CD4-positive, alpha-beta T cell (primary cell): ENCODE measurements around the gene MAP4K2. TPM values are rescaled to one million over a fixed set of nuclear protein-coding genes. Genes with fewer than 3 reads are reported as not detected.

Source experiments
- ATAC-seq: fragments of 200-7000 bp; cut with Tn5 transposase; one replicate; pipeline ENCODE4 v1.10.0; 2022; ENCODE audit warnings: mild to moderate bottlenecking; ENCODE audit not compliant: poor library complexity
- CTCF ChIA-PET: fragments of 350-600 bp; sonication (Branson Sonifier 250); formaldehyde crosslinking; loops from one replicate; lab custom pipeline; 2021; ENCODE audit warnings: antibody characterized with exemption, inconsistent platforms; lab: Charles Lee
- POLR2A ChIA-PET: fragments of 350-600 bp; sonication (Branson Sonifier 250); formaldehyde crosslinking; loops from one replicate; lab custom pipeline; 2021; ENCODE audit warnings: antibody characterized with exemption, inconsistent platforms; lab: Charles Lee
- DNase-seq, 14 experiments: peaks; one replicate each; pipeline ENCODE4 v3.0.0-alpha.2; 2013 to 2020; ENCODE audit warnings: mixed read lengths in 2 of 14
- H3K27ac ChIP-seq, 2 donors: one replicate each; pipeline versions ENCODE4 v1.5.1 to v1.7.0; 2013; ENCODE audit warnings: low read length in 2 of 2, low read depth in 1 of 2, mild to moderate bottlenecking in 1 of 2
- H3K27me3 ChIP-seq, 2 experiments: 1 replicate in 1 of 2; 2 replicates in 1 of 2; pipeline versions ENCODE4 v1.6.1 to v1.7.0; 2013; ENCODE audit warnings: low read length in 2 of 2, control low read depth in 1 of 2, mild to moderate bottlenecking in 1 of 2, moderate library complexity in 1 of 2; ENCODE audit not compliant: insufficient read depth in 2 of 2, control insufficient read depth in 1 of 2
- H3K36me3 ChIP-seq: one replicate; pipeline ENCODE4 v1.6.1; 2013; ENCODE audit warnings: low read length, control low read depth; ENCODE audit not compliant: insufficient read depth
- H3K4me1 ChIP-seq: one replicate; pipeline ENCODE4 v1.6.1; 2013; ENCODE audit warnings: low read length, control low read depth; ENCODE audit not compliant: insufficient read depth
- H3K4me3 ChIP-seq: one replicate; pipeline ENCODE4 v1.5.1; 2013; ENCODE audit warnings: mild to moderate bottlenecking, low read length, moderate library complexity
- H3K9me3 ChIP-seq, 2 experiments: 1 replicate in 1 of 2; 2 replicates in 1 of 2; pipeline versions ENCODE4 v1.6.1 to v1.7.0; 2013; ENCODE audit warnings: low read length in 2 of 2, mild to moderate bottlenecking in 2 of 2, control low read depth in 1 of 2, moderate library complexity in 1 of 2; ENCODE audit not compliant: control insufficient read depth in 1 of 2, insufficient read depth in 1 of 2
- H3K27ac Mint-ChIP-seq: one replicate; pipeline ENCODE4 v1.8.0; 2020; ENCODE audit warnings: mixed read lengths
- H3K27me3 Mint-ChIP-seq: one replicate; pipeline ENCODE4 v1.8.0; 2021; ENCODE audit warnings: mixed read lengths
- H3K36me3 Mint-ChIP-seq: one replicate; pipeline ENCODE4 v1.8.0; 2021; ENCODE audit warnings: low read depth, mixed read lengths
- H3K4me1 Mint-ChIP-seq: one replicate; pipeline ENCODE4 v1.8.0; 2021; ENCODE audit warnings: low read depth, mixed read lengths
- H3K4me3 Mint-ChIP-seq: one replicate; pipeline ENCODE4 v1.8.0; 2020; ENCODE audit warnings: mild to moderate bottlenecking, mixed read lengths
- H3K9me3 Mint-ChIP-seq: one replicate; pipeline ENCODE4 v1.8.0; 2020; ENCODE audit warnings: mixed read lengths
- intact Hi-C, 2 experiments: fragments of 100-400 bp; cut with DNase I in 1 of 2; cut with micrococcal nuclease in 1 of 2; formaldehyde crosslinking; loops; one replicate each; pipeline versions ENCODE4 v1.15.1 to v1.9.0; 2023 to 2025; cut with DNase I, micrococcal nuclease
- total RNA-seq, 174 experiments: library from RNA in 2 of 174; stranded (reverse) in 2 of 174; gene quantifications; one replicate each; pipeline ENCODE4 v1.2.3 and lab custom pipeline; 2021 to 2026
- TF ChIP-seq, protein P1 (sequence below): fragments of 200-600 bp; IDR thresholded peaks from one replicate; pipeline ENCODE4 v1.8.0; 2022; ENCODE audit warnings: antibody characterized with exemption, mild to moderate bottlenecking

MAP4K2 gene
- total RNA-seq, 2 experiments from 2014 or later = 71.9 to 74.1 TPM

DNA sequence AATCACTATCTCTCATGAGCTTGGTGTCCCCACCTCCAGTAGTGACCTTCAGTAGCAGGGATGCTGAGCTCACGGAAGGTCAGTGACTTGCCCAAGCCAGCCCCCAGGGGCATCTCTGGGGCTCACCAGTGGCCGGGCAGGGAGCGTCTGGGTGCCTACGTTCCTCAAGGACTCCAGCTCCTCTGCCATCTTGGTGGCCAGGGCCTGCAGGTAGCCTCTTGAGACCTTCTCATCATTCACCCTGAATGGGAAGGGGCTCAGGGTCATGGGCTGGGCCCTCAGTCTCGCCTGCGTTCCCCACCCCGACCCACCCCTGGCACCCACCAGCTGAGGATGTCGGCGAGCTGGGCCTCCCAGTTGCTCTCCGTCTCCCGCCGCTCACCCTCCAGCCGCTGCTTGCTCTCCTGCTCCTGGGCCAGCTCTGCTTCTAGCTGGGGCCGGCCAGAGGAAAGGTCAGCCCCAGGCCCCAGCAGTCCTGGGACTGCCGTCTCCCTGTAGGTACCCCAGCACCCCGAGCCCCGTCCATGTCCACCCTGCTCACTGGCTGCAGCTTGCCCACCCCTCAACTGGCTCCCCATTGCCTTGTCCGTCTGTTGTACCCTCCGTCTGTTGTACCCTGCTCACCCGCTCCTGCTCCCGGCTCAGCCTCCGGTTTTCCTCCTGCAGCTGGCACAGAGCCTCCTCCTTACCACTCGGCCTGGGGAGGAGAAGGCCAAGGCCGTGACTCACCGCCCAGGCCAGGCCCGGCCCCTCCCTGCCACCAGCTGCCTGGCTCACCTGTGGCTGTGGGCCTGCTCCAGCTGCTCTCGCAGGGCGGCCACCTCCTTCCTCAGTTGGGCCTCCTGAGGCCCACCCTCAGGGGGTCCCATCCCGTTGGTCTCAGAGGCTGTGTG, 32.0 kb upstream of the MAP4K2 start:
- no peak overlapping the region for H3K27ac Mint-ChIP-seq
- CTCF ChIA-PET = interaction anchor here (1.5 kb wide), 1 partner anchor 9 kb away, joined by 4 read pairs; the partner anchor contains the start of gene CDC42BPG

DNA sequence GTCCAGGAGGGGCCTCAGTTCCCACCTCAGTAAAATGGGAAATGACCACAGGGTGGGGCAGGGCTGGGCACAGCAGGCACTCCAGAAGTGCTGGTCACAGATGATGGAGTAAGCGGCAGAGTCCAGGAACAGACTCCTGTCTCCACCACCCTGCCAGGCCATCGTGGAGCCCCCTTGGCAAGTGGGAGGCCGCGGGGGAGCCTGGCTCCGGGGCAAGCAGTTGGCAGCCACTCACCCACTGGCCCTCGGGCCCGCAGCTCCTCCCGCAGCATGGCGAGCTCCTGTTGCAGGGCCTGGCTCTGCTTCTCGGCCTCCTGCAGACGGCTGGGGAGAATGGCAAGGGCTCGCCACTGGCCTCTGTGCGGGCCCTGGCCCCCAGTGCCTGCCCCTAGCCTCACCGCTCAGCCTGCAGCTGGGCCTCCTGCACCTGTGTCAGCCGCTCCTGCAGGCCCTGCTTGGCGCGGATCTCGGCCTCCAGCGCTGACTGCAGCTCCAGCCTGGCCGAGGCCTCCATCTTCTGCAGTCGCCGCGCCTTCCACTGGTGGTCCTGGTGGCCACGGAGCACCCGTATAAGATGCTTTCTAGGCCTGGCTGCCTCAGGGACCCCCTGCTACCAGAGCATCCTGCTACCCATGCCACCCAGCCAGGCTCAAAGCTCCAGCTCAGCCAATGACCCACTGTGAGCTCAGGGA, 31.2 kb upstream of the MAP4K2 start:
- ChIA-PET CTCF (interaction anchor here (1.5 kb wide), 1 partner anchor 10 kb away, joined by 4 read pairs; the partner anchor contains the start of gene CDC42BPG), POLR2A (interaction anchor here (1.4 kb wide), 1 partner anchor 56 kb away, joined by 3 read pairs; the partner anchor contains the start of gene SF1)
- Mint-ChIP-seq H3K36me3 (peaks cover 6% of the 10 kb centered on the region), H3K9me3 (no peaks in the 10 kb centered on the region), H3K27ac (no peak overlapping the region), H3K4me3 (no peak overlapping the region), H3K4me1 (no peaks in the 10 kb centered on the region), H3K27me3 (no peaks in the 10 kb centered on the region)
- Histone ChIP-seq H3K4me1 (peaks cover 3% of the 10 kb centered on the region), H3K9me3 (no peaks in the 10 kb centered on the region), H3K27ac (no peak overlapping the region), H3K4me3 (no peak overlapping the region), H3K27me3 (no peaks in the 10 kb centered on the region), H3K36me3 (peaks cover 20% of the 10 kb centered on the region)
- TF ChIP-seq, protein P1, sequence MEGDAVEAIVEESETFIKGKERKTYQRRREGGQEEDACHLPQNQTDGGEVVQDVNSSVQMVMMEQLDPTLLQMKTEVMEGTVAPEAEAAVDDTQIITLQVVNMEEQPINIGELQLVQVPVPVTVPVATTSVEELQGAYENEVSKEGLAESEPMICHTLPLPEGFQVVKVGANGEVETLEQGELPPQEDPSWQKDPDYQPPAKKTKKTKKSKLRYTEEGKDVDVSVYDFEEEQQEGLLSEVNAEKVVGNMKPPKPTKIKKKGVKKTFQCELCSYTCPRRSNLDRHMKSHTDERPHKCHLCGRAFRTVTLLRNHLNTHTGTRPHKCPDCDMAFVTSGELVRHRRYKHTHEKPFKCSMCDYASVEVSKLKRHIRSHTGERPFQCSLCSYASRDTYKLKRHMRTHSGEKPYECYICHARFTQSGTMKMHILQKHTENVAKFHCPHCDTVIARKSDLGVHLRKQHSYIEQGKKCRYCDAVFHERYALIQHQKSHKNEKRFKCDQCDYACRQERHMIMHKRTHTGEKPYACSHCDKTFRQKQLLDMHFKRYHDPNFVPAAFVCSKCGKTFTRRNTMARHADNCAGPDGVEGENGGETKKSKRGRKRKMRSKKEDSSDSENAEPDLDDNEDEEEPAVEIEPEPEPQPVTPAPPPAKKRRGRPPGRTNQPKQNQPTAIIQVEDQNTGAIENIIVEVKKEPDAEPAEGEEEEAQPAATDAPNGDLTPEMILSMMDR = no peak
- ATAC-seq = no peak
- no peak for DNase-seq
- intact Hi-C loops = no loop called here

More for the DNA sequence above, 32.0 kb upstream of the MAP4K2 start:
- Mint-ChIP-seq H3K9me3 (no peaks in the 10 kb centered on the region), H3K36me3 (peaks cover 11% of the 10 kb centered on the region), H3K4me3 (no peak overlapping the region), H3K4me1 (no peaks in the 10 kb centered on the region), H3K27me3 (no peaks in the 10 kb centered on the region)
- POLR2A ChIA-PET = interaction anchor here (1.4 kb wide), 2 partner anchors 24 to 56 kb away, joined by 3 read pairs; partner anchors contain the start of genes MEN1 and SF1
- DNase-seq (no peak), ATAC-seq (no peak)
- Histone ChIP-seq H3K27me3 (no peaks in the 10 kb centered on the region), H3K27ac (no peak overlapping the region), H3K4me3 (no peak overlapping the region), H3K36me3 (peaks cover 19% of the 10 kb centered on the region), H3K4me1 (peaks cover 3% of the 10 kb centered on the region), H3K9me3 (no peaks in the 10 kb centered on the region)
- intact Hi-C loops = no loop called here
- TF ChIP-seq, protein P1 = no peak

DNA sequence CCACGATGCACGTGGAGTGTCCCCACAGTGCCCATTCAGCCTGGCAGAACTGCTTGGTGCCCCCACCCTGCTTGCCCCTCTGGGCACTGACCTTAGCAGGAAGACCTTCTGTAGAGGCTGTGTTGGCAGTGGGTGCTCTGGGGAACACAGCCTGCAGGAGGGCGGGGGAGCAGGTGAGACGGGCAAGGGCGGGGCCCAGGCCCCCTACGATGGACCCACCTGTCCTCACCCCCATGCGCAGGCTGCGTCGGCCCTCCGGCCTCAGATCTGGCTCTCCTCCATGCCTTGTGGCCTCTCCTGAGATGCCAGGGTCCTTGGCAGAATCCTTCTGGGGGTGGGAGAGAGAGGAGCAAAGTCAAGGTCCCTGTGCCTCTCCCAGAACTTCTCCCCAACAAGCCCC, 30.5 kb upstream of the MAP4K2 start:
- POLR2A ChIA-PET = interaction anchor here (1.4 kb wide), 1 partner anchor 55 kb away, joined by 3 read pairs; the partner anchor contains the start of gene SF1

More for the DNA sequence above, 30.5 kb upstream of the MAP4K2 start:
- H3K4me1 Mint-ChIP-seq = no peaks in the 10 kb centered on the region
- Histone ChIP-seq H3K27ac (no peak overlapping the region), H3K36me3 (peaks cover 20% of the 10 kb centered on the region), H3K4me3 (no peak overlapping the region), H3K9me3 (no peaks in the 10 kb centered on the region), H3K27me3 (no peaks in the 10 kb centered on the region), H3K4me1 (peaks cover 3% of the 10 kb centered on the region)
- no peak for DNase-seq
- TF ChIP-seq, protein P1 = no peak
- H3K4me3 Mint-ChIP-seq = no peak overlapping the region
- H3K27ac Mint-ChIP-seq = no peak overlapping the region
- peaks cover 6% of the 10 kb centered on the region for H3K36me3 Mint-ChIP-seq
- H3K9me3 Mint-ChIP-seq = no peaks in the 10 kb centered on the region
- H3K27me3 Mint-ChIP-seq = no peaks in the 10 kb centered on the region
- intact Hi-C loops = no loop called here
- ATAC-seq = no peak
- CTCF ChIA-PET = interaction anchor here (1.5 kb wide), 1 partner anchor 11 kb away, joined by 4 read pairs; the partner anchor contains the start of gene CDC42BPG
